Karpas-422 (cell line): ENCODE results near the gene PAPLN. TPM values are rescaled to one million over a fixed set of nuclear protein-coding genes. Genes with fewer than 3 reads are reported as not detected.

Source experiments
- DNase-seq: peaks from one replicate; pipeline ENCODE4 v3.0.0-alpha.2; 2015
- H2AFZ ChIP-seq: fragments of 200-600 bp; sonication (generic); 2 replicates; pipeline ENCODE4 v1.6.1; 2014; ENCODE audit warnings: antibody characterized with exemption, low read length, mixed read lengths
- H3K27ac ChIP-seq: fragments of 200-600 bp; sonication (generic); 2 replicates; pipeline ENCODE4 v1.5.1; 2014; ENCODE audit warnings: mild to moderate bottlenecking, low read length, moderate library complexity
- H3K27me3 ChIP-seq: fragments of 200-600 bp; sonication (generic); 2 replicates; pipeline ENCODE4 v1.6.1; 2014; ENCODE audit warnings: low read length, mixed read lengths
- H3K36me3 ChIP-seq: fragments of 200-600 bp; sonication (generic); 2 replicates; pipeline ENCODE4 v1.6.1; 2014; ENCODE audit warnings: low read length, mixed read lengths; ENCODE audit not compliant: insufficient read depth
- H3K4me1 ChIP-seq: fragments of 200-600 bp; sonication (generic); 2 replicates; pipeline ENCODE4 v1.6.1; 2014; ENCODE audit warnings: mild to moderate bottlenecking, low read length, mixed read lengths
- H3K4me2 ChIP-seq: fragments of 200-600 bp; sonication (generic); 2 replicates; pipeline ENCODE4 v1.6.1; 2014; ENCODE audit warnings: low read length, low read depth, mild to moderate bottlenecking; ENCODE audit not compliant: poor library complexity, severe bottlenecking
- H3K4me3 ChIP-seq: fragments of 200-600 bp; sonication (generic); 2 replicates; pipeline ENCODE4 v1.5.1; 2014; ENCODE audit warnings: mild to moderate bottlenecking, antibody characterized with exemption, low read length, mixed read lengths
- H3K79me2 ChIP-seq: fragments of 200-600 bp; sonication (generic); 2 replicates; pipeline ENCODE4 v1.6.1; 2014; ENCODE audit warnings: mild to moderate bottlenecking, low read length, mixed read lengths
- H3K9ac ChIP-seq: fragments of 200-600 bp; sonication (generic); 2 replicates; pipeline ENCODE4 v1.6.0; 2014; ENCODE audit warnings: low read length
- H3K9me2 ChIP-seq: fragments of 200-600 bp; sonication (generic), shearing (Covaris generic); replicated peaks from 2 replicates; pipeline ENCODE4 v1.6.0; 2014; ENCODE audit warnings: mild to moderate bottlenecking, low read length, moderate library complexity; ENCODE audit not compliant: insufficient read depth
- H3K9me3 ChIP-seq: fragments of 300-700, 200-600 bp; sonication (generic); 2 replicates; pipeline ENCODE4 v1.6.1; 2014; ENCODE audit warnings: low read length, mixed read lengths
- H4K20me1 ChIP-seq: fragments of 200-600 bp; sonication (generic); 2 replicates; pipeline ENCODE4 v1.6.1; 2014; ENCODE audit warnings: mild to moderate bottlenecking, antibody characterized with exemption, low read length, low read depth; ENCODE audit not compliant: insufficient read depth
- total RNA-seq: library from RNA; depleted of rRNA; stranded (reverse); fragments of >200 nt; shearing (Covaris generic); gene quantifications from 2 replicates; pipeline ENCODE4 v1.2.3, GENCODE V29; 2014; ENCODE audit warnings: low replicate concordance

Gene PAPLN
- total RNA-seq, 1 experiment from 2014 or later, result 12.9 TPM

DNA sequence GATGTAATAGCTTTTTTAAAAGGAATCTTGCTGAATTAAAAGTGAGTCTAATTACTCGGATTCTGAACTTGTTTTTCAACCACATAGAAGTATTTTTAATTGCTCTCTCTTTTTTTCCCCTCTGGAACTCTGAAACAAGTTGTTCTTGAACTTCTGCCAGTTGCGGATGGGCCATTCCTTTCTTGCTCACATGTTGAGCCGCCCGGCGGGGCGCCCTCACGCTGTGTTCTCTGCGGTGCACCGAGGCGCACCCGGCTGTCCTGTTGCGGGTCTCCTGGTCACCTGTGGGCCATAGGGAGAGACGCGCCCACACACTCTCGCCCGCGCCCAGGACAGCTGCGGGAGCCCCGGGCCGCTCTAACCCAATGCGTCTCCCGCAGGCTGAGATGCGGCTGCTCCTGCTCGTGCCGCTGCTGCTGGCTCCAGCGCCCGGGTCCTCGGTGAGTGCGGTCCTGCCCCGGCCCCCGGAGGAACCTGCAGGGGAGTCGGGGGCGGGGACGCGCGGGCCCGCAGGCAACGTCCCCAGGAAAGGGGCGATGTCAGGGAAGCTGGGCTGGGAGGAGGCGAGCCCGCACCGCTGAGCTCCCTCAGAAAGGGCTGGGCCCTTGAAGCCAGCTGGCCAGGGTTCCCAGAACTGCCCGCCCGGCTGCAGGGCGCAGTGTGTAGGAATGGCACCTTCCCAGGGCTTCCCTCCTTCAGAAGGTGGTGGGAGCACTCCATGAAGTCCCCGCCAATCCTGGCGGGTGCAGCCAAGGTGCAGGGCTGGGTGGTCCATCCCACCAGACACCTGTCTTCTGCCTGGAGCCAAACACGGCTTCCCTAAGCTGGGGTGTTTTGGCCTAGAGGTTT, 2.3 kb downstream of the PAPLN start:
- Histone ChIP-seq H3K9me3 (no peaks in the 10 kb centered on the region), H3K9me2 (no peaks in the 10 kb centered on the region), H3K27me3 (no peaks in the 10 kb centered on the region), H2AFZ (no peak overlapping the region), H4K20me1 (no peaks in the 10 kb centered on the region), H3K79me2 (no peaks in the 10 kb centered on the region), H3K4me2 (peak overlapping the region; percentile 54), H3K9ac (no peak overlapping the region), H3K36me3 (no peaks in the 10 kb centered on the region), H3K4me1 (peaks cover 93% of the 10 kb centered on the region), H3K27ac (no peak overlapping the region), H3K4me3 (no peak overlapping the region)
- no peak for DNase-seq

DNA sequence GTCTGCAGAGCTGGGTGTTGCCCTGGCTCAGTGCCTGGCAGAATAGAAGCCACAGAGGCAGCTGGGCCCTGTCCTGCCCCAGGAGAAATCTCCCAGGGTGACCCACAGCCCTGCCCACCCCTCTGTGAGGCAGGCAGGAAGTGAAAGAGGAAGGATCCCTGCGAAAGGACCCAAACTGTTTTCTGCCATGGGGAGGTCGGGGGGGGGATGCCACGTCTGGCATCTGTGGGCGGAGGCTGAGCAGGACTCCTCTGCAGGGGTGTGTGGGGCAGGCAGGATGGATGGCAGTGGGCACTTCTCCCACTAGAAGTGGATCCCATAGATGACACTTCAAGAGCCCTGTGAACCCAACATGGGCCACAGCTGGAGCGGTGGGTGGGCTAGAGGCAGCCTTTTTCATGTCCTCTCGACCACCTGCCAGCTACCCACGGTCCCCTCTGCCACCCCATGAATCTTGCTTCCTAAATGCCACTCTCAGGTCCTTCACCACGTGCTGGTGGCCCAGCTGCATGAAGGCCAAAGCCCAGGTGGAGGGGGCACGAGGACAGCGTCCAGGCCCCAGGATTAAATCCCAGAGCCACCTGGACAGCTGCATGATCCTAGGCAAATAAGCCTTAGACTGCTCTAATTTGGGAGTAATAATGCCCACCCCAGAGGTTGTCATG, 3.6 kb downstream of the PAPLN start:
- Histone ChIP-seq H3K4me1 (peaks cover 87% of the 10 kb centered on the region), H3K9ac (peak overlapping the region; percentile 56), H3K9me3 (no peaks in the 10 kb centered on the region), H3K4me2 (peak overlapping the region; percentile 69), H3K27ac (peak overlapping the region; percentile 80), H2AFZ (peak overlapping the region; percentile 71), H3K79me2 (no peaks in the 10 kb centered on the region), H3K9me2 (no peaks in the 10 kb centered on the region), H4K20me1 (no peaks in the 10 kb centered on the region), H3K36me3 (no peaks in the 10 kb centered on the region), H3K27me3 (no peaks in the 10 kb centered on the region), H3K4me3 (peak overlapping the region; percentile 46)
- DNase-seq, result peak; percentile 86

DNA sequence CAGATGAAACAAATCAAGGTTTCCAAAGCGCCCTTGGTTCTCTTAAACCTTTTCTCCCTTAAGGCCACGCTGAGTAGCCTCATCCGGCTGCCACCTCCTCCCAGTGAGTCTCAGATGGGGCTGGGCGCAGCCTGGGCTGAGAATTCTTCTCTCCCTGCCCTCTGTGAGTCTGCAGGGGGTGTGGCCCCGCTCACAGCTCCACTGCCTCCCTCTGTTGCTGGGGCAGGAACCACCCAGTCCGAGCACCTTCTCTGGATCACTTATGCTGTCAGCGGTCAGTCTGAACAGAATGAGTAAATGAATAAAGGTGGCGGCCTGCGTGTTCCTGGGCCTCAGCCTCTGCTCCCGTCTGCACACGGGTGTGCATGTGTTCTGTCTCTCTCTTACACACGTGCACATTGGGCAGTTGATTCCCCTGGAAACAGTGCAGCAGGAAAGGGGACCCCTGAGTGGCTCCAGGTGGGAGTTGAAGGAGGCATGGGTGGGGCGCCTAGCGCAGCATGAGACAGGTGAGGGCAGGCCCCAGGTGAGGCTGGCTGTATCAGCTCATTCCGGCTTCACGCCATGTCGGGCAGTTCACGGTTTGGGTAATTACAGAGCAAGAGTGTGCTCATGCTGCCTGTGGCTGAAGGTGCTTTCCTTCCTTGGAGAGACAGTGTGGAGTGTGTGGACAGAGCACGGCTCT, 4.3 kb downstream of the PAPLN start:
- Histone ChIP-seq H3K9ac (peak overlapping the region; percentile 56), H3K36me3 (no peaks in the 10 kb centered on the region)
- DNase-seq, result peak; percentile 83

DNA sequence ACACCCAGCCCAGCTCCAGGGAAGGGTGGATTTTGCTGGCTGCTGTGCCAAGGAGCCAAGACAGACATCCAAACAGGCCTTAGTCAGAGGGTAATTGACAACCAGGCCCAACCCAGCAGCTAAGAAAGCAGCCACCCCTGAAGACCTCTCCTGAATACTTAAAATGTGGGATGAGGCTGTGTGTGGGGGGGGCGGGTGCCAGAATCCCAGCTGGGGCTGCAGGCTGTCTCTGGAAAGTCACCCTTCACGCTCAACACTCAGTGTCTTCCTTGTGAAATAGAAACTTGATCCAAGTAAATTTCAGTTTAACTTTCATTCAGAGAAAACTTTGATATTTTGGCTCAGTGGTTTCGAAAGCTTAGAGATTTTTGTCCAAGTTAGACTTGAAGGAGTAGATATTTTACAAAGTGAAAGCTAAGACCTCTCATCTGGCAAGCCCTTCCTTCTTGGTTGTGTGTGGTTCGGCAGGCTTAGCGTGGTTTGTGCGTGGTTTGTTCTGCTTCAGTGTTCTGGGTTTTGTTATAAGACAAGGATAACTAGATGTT, 5.1 kb downstream of the PAPLN start:
- Histone ChIP-seq H3K36me3 (no peaks in the 10 kb centered on the region), H3K4me1 (peaks cover 87% of the 10 kb centered on the region), H4K20me1 (no peaks in the 10 kb centered on the region), H3K9ac (peak overlapping the region; percentile 56), H3K27ac (peak overlapping the region; percentile 80), H3K9me3 (no peaks in the 10 kb centered on the region), H3K4me3 (peak overlapping the region; percentile 46; the same call in 1 of the 2 replicates), H3K4me2 (peak overlapping the region; percentile 69), H3K9me2 (no peaks in the 10 kb centered on the region), H3K79me2 (no peaks in the 10 kb centered on the region), H3K27me3 (no peaks in the 10 kb centered on the region), H2AFZ (peak overlapping the region; percentile 37)
- DNase-seq, result peak; percentile 65

More for the DNA sequence above, 4.3 kb downstream of the PAPLN start:
- peak overlapping the region; percentile 71 for H2AFZ ChIP-seq
- no peaks in the 10 kb centered on the region for H3K79me2 ChIP-seq
- H3K4me2 ChIP-seq, result peak overlapping the region; percentile 69
- H3K4me1 ChIP-seq, result peaks cover 87% of the 10 kb centered on the region
- H3K27me3 ChIP-seq, result no peaks in the 10 kb centered on the region
- H3K4me3 ChIP-seq, result peak overlapping the region; percentile 46
- H3K27ac ChIP-seq, result peak overlapping the region; percentile 80
- no peaks in the 10 kb centered on the region for H3K9me2 ChIP-seq
- no peaks in the 10 kb centered on the region for H4K20me1 ChIP-seq
- H3K9me3 ChIP-seq, result no peaks in the 10 kb centered on the region

DNA sequence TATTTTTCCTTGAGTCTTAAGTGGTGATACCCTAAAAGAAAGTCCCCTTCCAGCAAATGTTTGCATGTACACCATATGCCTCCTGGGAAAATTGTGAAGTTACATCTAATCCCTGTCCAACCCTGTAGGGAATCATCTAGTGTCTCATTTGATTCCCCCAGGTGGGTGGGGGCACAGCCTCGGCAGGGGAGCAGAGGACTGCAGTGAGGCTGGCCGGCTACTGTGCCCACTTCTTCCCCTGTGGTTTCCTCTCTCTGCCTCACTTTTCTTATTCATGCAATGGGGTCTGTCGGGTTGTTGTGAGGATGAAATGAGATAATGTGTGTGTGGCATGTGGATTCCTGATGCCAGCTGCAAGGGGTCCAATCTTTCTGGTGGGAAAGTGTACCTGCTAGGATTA, 6.0 kb downstream of the PAPLN start:
- Histone ChIP-seq H3K4me1 (peaks cover 87% of the 10 kb centered on the region), H3K4me3 (no peak overlapping the region), H3K9me2 (no peaks in the 10 kb centered on the region), H2AFZ (no peak overlapping the region), H3K9me3 (no peaks in the 10 kb centered on the region), H3K27me3 (no peaks in the 10 kb centered on the region), H3K27ac (no peak overlapping the region), H3K4me2 (peak overlapping the region; percentile 69), H4K20me1 (no peaks in the 10 kb centered on the region), H3K36me3 (no peaks in the 10 kb centered on the region), H3K79me2 (no peaks in the 10 kb centered on the region), H3K9ac (no peak overlapping the region)
- no peak for DNase-seq

DNA sequence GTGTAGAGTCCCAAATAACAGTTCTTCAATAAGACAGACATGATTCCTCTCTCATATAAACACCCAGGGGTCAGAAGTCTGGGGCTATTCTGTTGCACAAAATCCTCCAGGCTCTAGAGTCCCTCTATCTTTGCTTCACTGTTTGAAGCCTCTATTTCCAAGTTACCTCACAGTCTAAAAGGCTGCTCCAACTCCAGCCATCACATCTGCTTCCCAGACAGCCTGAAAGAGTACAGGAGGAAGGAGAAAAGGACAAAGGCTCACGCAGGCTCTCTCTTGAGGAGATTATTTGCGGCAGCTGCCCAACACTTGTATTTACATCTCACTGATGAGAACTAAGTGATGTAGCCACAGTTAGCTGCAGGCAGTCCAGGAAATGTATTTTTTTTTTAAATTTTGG, 6.4 kb downstream of the PAPLN start:
- no peaks in the 10 kb centered on the region for H3K36me3 ChIP-seq
- H3K9me3 ChIP-seq, result no peaks in the 10 kb centered on the region
- no peak overlapping the region for H2AFZ ChIP-seq
- no peaks in the 10 kb centered on the region for H3K79me2 ChIP-seq
- no peak overlapping the region for H3K4me2 ChIP-seq
- no peak overlapping the region for H3K4me3 ChIP-seq
- no peak for DNase-seq
- H3K9me2 ChIP-seq, result no peaks in the 10 kb centered on the region
- peaks cover 87% of the 10 kb centered on the region for H3K4me1 ChIP-seq
- H3K27ac ChIP-seq, result no peak overlapping the region
- H3K27me3 ChIP-seq, result no peaks in the 10 kb centered on the region
- H3K9ac ChIP-seq, result no peak overlapping the region
- no peaks in the 10 kb centered on the region for H4K20me1 ChIP-seq

DNA sequence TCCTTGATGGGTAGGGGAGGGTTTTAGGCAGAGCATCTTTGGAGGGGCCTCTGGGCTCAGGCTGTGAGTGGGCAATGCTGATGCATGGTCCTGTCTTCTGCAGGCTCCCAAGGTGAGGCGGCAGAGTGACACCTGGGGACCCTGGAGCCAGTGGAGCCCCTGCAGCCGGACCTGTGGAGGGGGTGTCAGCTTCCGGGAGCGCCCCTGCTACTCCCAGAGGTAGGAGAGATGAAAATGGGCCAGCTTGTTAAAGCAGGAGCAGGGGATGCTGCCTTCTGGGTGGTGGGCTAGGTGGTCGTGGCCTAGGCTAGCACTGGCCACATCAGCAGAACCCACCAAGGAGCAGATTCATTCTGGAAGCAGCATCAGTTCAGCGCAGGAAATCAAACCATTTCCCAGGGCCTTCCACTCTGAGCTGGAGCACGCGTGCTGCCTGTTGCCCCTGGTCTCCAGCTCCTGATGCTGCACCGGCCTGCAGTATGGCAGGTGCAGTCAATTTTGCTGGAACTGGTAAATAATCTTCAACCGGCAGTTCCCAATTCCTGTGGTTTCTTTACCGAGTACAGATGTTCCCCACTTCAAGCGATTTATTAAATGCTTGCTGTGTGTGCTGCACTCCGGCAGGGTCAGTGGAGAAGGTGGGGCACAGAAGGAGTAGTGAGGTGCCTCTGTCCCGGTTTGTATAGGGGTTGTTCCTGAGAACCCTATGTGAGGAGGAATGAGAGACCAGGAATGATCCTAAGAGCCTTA, 7.4 kb downstream of the PAPLN start:
- H4K20me1 ChIP-seq, result no peaks in the 10 kb centered on the region
- no peaks in the 10 kb centered on the region for H3K9me2 ChIP-seq
- no peaks in the 10 kb centered on the region for H3K27me3 ChIP-seq
- no peak for DNase-seq
- H2AFZ ChIP-seq, result no peak overlapping the region
- peaks cover 87% of the 10 kb centered on the region for H3K4me1 ChIP-seq
- no peak overlapping the region for H3K9ac ChIP-seq
- H3K36me3 ChIP-seq, result no peaks in the 10 kb centered on the region
- H3K9me3 ChIP-seq, result no peaks in the 10 kb centered on the region
- H3K4me3 ChIP-seq, result no peak overlapping the region
- H3K4me2 ChIP-seq, result no peak overlapping the region
- no peaks in the 10 kb centered on the region for H3K79me2 ChIP-seq
- no peak overlapping the region for H3K27ac ChIP-seq
